ENCODE data around the gene MOB3A. TPM values are rescaled to one million over a fixed set of nuclear protein-coding genes. Genes with fewer than 3 reads are reported as not detected.

MOB3A gene
- total and polyA plus RNA-seq, 10 of the 15 experiments (the other 5 are each of a cell fraction or from before 2014, with no cell fraction given), result 7.5 to 229 (median 79.4) TPM

GRCh38 chr19:2122982-2123381 lies 26.9 kb upstream of the MOB3A start:
- no peaks in the 10 kb centered on the region for H3K27me3 ChIP-seq (replicated peaks in 1 of 2; ENCODE audit: control insufficient read depth in 2 of 2, insufficient read depth in 2 of 2, low read length in 1 of 2)
- DNase-seq (ENCODE audit: low read depth, low spot score) (no peak), FAIRE-seq (no peak), ATAC-seq (no peak)
- no peak overlapping the region for H3K9ac ChIP-seq (ENCODE audit: control insufficient read depth, insufficient read depth, low read length)
- H3K4me3 ChIP-seq, result no peak overlapping the region
- WGBS (ENCODE audit: insufficient coverage, insufficient replicate concordance, low lambda C conversion rate, missing lambda C conversion rate), result 89% methylated on average over 10 of the region's 10 CpGs
- SMC1A ChIA-PET (ENCODE audit: uncharacterized antibody, unreplicated experiment), result no interaction called here
- H3K27ac ChIP-seq (ENCODE audit: control insufficient read depth, insufficient read depth), result no peak overlapping the region
- RAD21 ChIA-PET (ENCODE audit: unreplicated experiment), result no interaction called here
- no peak for TF ChIP-seq ZBTB11 (CRISPR knock-in tag; IDR thresholded peaks at IDR 0.05)
- no peak for TF ChIP-seq RUNX3 (IDR thresholded peaks at IDR 0.05; ENCODE audit: low read length)
- TF ChIP-seq ZSCAN29 (IDR thresholded peaks at IDR 0.05), result no peak
- no peak for TF ChIP-seq KLF5 (IDR thresholded peaks at IDR 0.05; ENCODE audit: partially characterized antibody)
- TF ChIP-seq CEBPB (IDR thresholded peaks at IDR 0.05; ENCODE audit: borderline replicate concordance in 1 of 2, low read depth in 2 of 2, low read length in 2 of 2), result no peak
- TF ChIP-seq ZZZ3 (IDR thresholded peaks at IDR 0.05; ENCODE audit: control insufficient read depth, insufficient read length, low read depth), result no peak
- TF ChIP-seq SMARCA5 (IDR thresholded peaks at IDR 0.05), result no peak
- TF ChIP-seq ZNF24 (IDR thresholded peaks at IDR 0.05), result no peak
- no TSS peak for BruUV-seq (replicated peaks)
- POLR2A ChIA-PET, result no interaction called here
- no peak overlapping the region for H3K4me2 ChIP-seq (ENCODE audit: control insufficient read depth, insufficient read depth)
- H3K9me3 ChIP-seq (replicated peaks; ENCODE audit: control insufficient read depth, insufficient read depth, low read length), result no peaks in the 10 kb centered on the region
- CTCF ChIA-PET, result interaction anchor here (1.4 kb wide), 1 partner anchor 104 kb away, joined by 3 read pairs; no protein-coding TSS in a partner anchor
- in situ Hi-C loops (cut with MboI) (no loop called here), intact Hi-C loops (cut with micrococcal nuclease; ENCODE audit: unreplicated experiment) (no loop called here)
- peaks cover 6 to 46% of the 10 kb centered on the region in 2 experiments; a peak in 3 of 4 replicates for H3K36me3 ChIP-seq (ENCODE audit: control insufficient read depth in 2 of 2, insufficient read depth in 2 of 2, low read length in 1 of 2)
- no peak overlapping the region for H2AFZ ChIP-seq (ENCODE audit: control insufficient read depth, low read depth, low read length)
- no peaks in the 10 kb centered on the region for H3K4me1 ChIP-seq (ENCODE audit: control insufficient read depth, insufficient read depth, low read length)
- H3K79me2 ChIP-seq (ENCODE audit: control insufficient read depth, insufficient read depth, low read length), result no peaks in the 10 kb centered on the region
- H4K20me1 ChIP-seq (ENCODE audit: control insufficient read depth, insufficient read depth), result no peaks in the 10 kb centered on the region

Data from GM12878 (cell line).